HEK293 (cell line): ENCODE measurements around the gene ARNT2.
A peak's percentile ranks its signal among the peaks of the same experiment; 100 is the strongest.

ENCODE experiments used
- CTCF ChIA-PET: fragments of 350-600 bp; formaldehyde crosslinking; extraction: SDS; loops from one replicate; lab custom pipeline; 2021; ENCODE audit warnings: antibody characterized with exemption; lab: Yijun Ruan, JAX
- POLR2A ChIA-PET: fragments of 300-600 bp; formaldehyde crosslinking; extraction: SDS; loops from one replicate; lab custom pipeline; 2020; ENCODE audit warnings: antibody characterized with exemption, inconsistent platforms; lab: Yijun Ruan, JAX
- H3K27ac ChIP-seq: fragments of 200-500 bp; sonication (Bioruptor generic); 2 replicates; pipeline ENCODE4 v1.5.1; 2014; ENCODE audit warnings: low read depth, low read length, control low read depth, inconsistent platforms; ENCODE audit errors: extremely low read depth
- H3K36me3 ChIP-seq, 2 experiments: fragments of 200-500 bp in 1 of 2; sonication (Bioruptor generic) in 1 of 2; 1 replicate in 1 of 2; 2 replicates in 1 of 2; pipeline ENCODE4 v1.5.1; 2014 to 2017; ENCODE audit warnings: inconsistent platforms in 2 of 2, low read length in 2 of 2; ENCODE audit not compliant: control insufficient read depth in 2 of 2, insufficient read depth in 1 of 2
- H3K4me1 ChIP-seq: fragments of 200-500 bp; sonication (Bioruptor generic); 2 replicates; pipeline ENCODE4 v1.5.1; 2014; ENCODE audit warnings: mild to moderate bottlenecking, low read length, inconsistent platforms; ENCODE audit not compliant: control insufficient read depth, insufficient read depth
- H3K4me3 ChIP-seq: 2 replicates; pipeline ENCODE4 v1.5.1; 2011; ENCODE audit warnings: low read depth, mild to moderate bottlenecking, control low read depth, low read length, moderate library complexity
- H3K9me3 ChIP-seq: fragments of 200-500 bp; sonication (Bioruptor generic); 2 replicates; pipeline ENCODE4 v1.5.1; 2014; ENCODE audit warnings: low read depth, low read length, inconsistent platforms; ENCODE audit not compliant: control insufficient read depth, insufficient read depth
- GLI4 ChIP-seq: fragments of 450-650 bp; formaldehyde crosslinking; IDR thresholded peaks from 2 replicates; pipeline ENCODE4 v1.5.1; 2016; ENCODE audit warnings: missing biosample characterization, missing genetic modification characterization
- GLIS1 ChIP-seq: fragments of 450-650 bp; formaldehyde crosslinking; IDR thresholded peaks from 2 replicates; pipeline ENCODE4 v1.5.1; 2016; ENCODE audit warnings: missing biosample characterization, missing genetic modification characterization
- ZBTB21 ChIP-seq: fragments of 450-650 bp; formaldehyde crosslinking; IDR thresholded peaks from 2 replicates; pipeline ENCODE4 v1.5.1; 2017; ENCODE audit warnings: missing biosample characterization, missing genetic modification characterization
- ZFP37 ChIP-seq: fragments of 450-650 bp; formaldehyde crosslinking; IDR thresholded peaks from 2 replicates; pipeline ENCODE4 v1.5.1; 2016; ENCODE audit warnings: missing biosample characterization, missing genetic modification characterization
- ZIC2 ChIP-seq: fragments of 450-650 bp; formaldehyde crosslinking; IDR thresholded peaks from 2 replicates; pipeline ENCODE4 v1.5.1; 2016; ENCODE audit warnings: missing biosample characterization, missing genetic modification characterization
- ZNF114 ChIP-seq: fragments of 450-650 bp; formaldehyde crosslinking; IDR thresholded peaks from 2 replicates; pipeline ENCODE4 v1.5.0; 2017; ENCODE audit warnings: missing biosample characterization, missing genetic modification characterization
- ZNF146 ChIP-seq: fragments of 450-650 bp; formaldehyde crosslinking; IDR thresholded peaks from 2 replicates; pipeline ENCODE4 v1.5.1; 2016; ENCODE audit warnings: missing biosample characterization, missing genetic modification characterization
- ZNF148 ChIP-seq: fragments of 450-650 bp; formaldehyde crosslinking; IDR thresholded peaks from 2 replicates; pipeline ENCODE4 v1.5.0; 2017; ENCODE audit warnings: missing biosample characterization, missing genetic modification characterization, borderline replicate concordance
- ZNF155 ChIP-seq: fragments of 450-650 bp; formaldehyde crosslinking; IDR thresholded peaks from 2 replicates; pipeline ENCODE4 v1.5.1; 2016; ENCODE audit warnings: missing biosample characterization, missing genetic modification characterization
- ZNF211 ChIP-seq: fragments of 450-650 bp; formaldehyde crosslinking; IDR thresholded peaks from 2 replicates; pipeline ENCODE4 v1.5.1; 2016; ENCODE audit warnings: low read depth, missing biosample characterization, missing genetic modification characterization
- ZNF324 ChIP-seq: fragments of 450-650 bp; formaldehyde crosslinking; IDR thresholded peaks from 2 replicates; pipeline ENCODE4 v1.5.1; 2016; ENCODE audit warnings: missing biosample characterization, missing genetic modification characterization
- ZNF398 ChIP-seq: fragments of 450-650 bp; formaldehyde crosslinking; IDR thresholded peaks from 2 replicates; pipeline ENCODE4 v1.5.1; 2017; ENCODE audit warnings: missing biosample characterization, missing genetic modification characterization
- ZNF521 ChIP-seq: fragments of 450-650 bp; formaldehyde crosslinking; IDR thresholded peaks from 2 replicates; pipeline ENCODE4 v1.5.1; 2017; ENCODE audit warnings: missing biosample characterization, mild to moderate bottlenecking, missing genetic modification characterization
- ZNF529 ChIP-seq: fragments of 450-650 bp; formaldehyde crosslinking; IDR thresholded peaks from 2 replicates; pipeline ENCODE4 v1.5.1; 2017; ENCODE audit warnings: missing genetic modification characterization, missing biosample characterization; ENCODE audit not compliant: insufficient replicate concordance
- ZSCAN4 ChIP-seq: fragments of 450-650 bp; formaldehyde crosslinking; IDR thresholded peaks from 2 replicates; pipeline ENCODE4 v1.5.1; 2017; ENCODE audit warnings: missing biosample characterization, missing genetic modification characterization
- TF ChIP-seq, protein P1 (sequence below): fragments of 450-650 bp; formaldehyde crosslinking; IDR thresholded peaks from 2 replicates; pipeline ENCODE4 v1.5.1; 2016; ENCODE audit warnings: missing biosample characterization, missing genetic modification characterization
- TF ChIP-seq, protein P2 (sequence below): fragments of 450-650 bp; formaldehyde crosslinking; IDR thresholded peaks from 2 replicates; pipeline ENCODE4 v1.5.1; 2017; ENCODE audit warnings: missing biosample characterization, missing genetic modification characterization

ARNT2 gene

DNA sequence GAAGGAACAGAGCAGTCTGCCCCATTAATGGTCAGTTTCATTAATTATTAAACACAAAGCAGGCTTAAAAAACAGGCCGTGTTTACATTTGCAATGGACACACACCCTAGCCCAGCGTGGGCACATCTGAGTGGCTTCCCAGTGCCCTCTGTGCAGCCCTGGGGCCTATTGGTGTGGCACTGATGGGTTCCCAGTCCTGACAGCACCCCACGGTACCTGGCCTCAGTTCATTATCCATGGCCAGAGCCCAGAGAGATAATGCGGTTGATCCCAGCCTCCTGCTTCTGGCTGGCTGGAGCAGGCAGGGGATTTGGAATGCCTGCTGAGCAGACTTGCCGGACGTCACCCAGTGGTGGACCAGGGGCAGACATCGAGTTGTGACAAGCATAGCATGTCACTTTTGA is 180.4 kb downstream of the ARNT2 start (continued):
- TF ChIP-seq ZNF211 (tag by site-specific recombination) (no peak), ZNF146 (tag by site-specific recombination) (no peak), ZSCAN4 (tag by site-specific recombination) (no peak)
- TF ChIP-seq, protein P1, sequence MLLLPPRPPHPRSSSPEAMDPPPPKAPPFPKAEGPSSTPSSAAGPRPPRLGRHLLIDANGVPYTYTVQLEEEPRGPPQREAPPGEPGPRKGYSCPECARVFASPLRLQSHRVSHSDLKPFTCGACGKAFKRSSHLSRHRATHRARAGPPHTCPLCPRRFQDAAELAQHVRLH, result no peak

- ChIA-PET POLR2A (no interaction called here), CTCF (no interaction called here)
- no peaks in the 10 kb centered on the region for H3K9me3 ChIP-seq
- no peak overlapping the region for H3K27ac ChIP-seq
- no peaks in the 10 kb centered on the region for H3K4me1 ChIP-seq
- H3K36me3 ChIP-seq, result no peaks in the 10 kb centered on the region
- TF ChIP-seq ZFP37 (tag by site-specific recombination) (no peak), ZNF398 (tag by site-specific recombination) (no peak), GLI4 (tag by site-specific recombination) (no peak)
- no peak overlapping the region for H3K4me3 ChIP-seq
Observed at GRCh38 chr15:80584973-80585525, 180.9 kb downstream of the ARNT2 start.

GRCh38 chr15:80585544-80586018 is 181.4 kb downstream of the ARNT2 start:
- ChIA-PET POLR2A (no interaction called here), CTCF (interaction anchor here (0.6 kb wide), 1 partner anchor 73 kb away, joined by 3 read pairs; no protein-coding TSS in a partner anchor)
- Histone ChIP-seq H3K4me3 (no peak overlapping the region), H3K27ac (no peak overlapping the region), H3K9me3 (no peaks in the 10 kb centered on the region), H3K4me1 (no peaks in the 10 kb centered on the region), H3K36me3 (no peaks in the 10 kb centered on the region)
- TF ChIP-seq ZNF529 (tag by site-specific recombination) (no peak), ZIC2 (peak; percentile 47), GLIS1 (tag by site-specific recombination) (0 out of 2 replicates have a peak, but pooled peaks have one; percentile 52)

GRCh38 chr15:80586161-80586560 is 182.0 kb downstream of the ARNT2 start:
- Histone ChIP-seq H3K4me3 (no peak overlapping the region), H3K36me3 (no peaks in the 10 kb centered on the region), H3K4me1 (no peaks in the 10 kb centered on the region), H3K9me3 (no peaks in the 10 kb centered on the region), H3K27ac (no peak overlapping the region)
- POLR2A ChIA-PET, result no interaction called here
- CTCF ChIA-PET, result interaction anchor here (0.6 to 1.6 kb wide), 3 partner anchors 11 to 73 kb away, joined by 3 to 6 read pairs (median 4); no protein-coding TSS in a partner anchor
- TF ChIP-seq ZNF155 (tag by site-specific recombination) (no peak), ZNF114 (tag by site-specific recombination) (no peak)

GRCh38 chr15:80587007-80587406 is 182.8 kb downstream of the ARNT2 start:
- H3K4me3 ChIP-seq, result no peak overlapping the region
- ChIA-PET CTCF (interaction anchor here (0.6 to 1.6 kb wide), 7 partner anchors 10 to 268 kb away, joined by 3 to 6 read pairs (median 4); partner anchors contain the start of gene CEMIP), POLR2A (no interaction called here)
- H3K36me3 ChIP-seq, result no peaks in the 10 kb centered on the region
- no peaks in the 10 kb centered on the region for H3K4me1 ChIP-seq
- H3K27ac ChIP-seq, result no peak overlapping the region
- no peaks in the 10 kb centered on the region for H3K9me3 ChIP-seq
- TF ChIP-seq ZNF324 (tag by site-specific recombination) (no peak), ZBTB21 (tag by site-specific recombination) (no peak), ZNF521 (tag by site-specific recombination) (no peak), ZNF148 (no peak), ZSCAN4 (tag by site-specific recombination) (no peak)
- TF ChIP-seq, protein P2, sequence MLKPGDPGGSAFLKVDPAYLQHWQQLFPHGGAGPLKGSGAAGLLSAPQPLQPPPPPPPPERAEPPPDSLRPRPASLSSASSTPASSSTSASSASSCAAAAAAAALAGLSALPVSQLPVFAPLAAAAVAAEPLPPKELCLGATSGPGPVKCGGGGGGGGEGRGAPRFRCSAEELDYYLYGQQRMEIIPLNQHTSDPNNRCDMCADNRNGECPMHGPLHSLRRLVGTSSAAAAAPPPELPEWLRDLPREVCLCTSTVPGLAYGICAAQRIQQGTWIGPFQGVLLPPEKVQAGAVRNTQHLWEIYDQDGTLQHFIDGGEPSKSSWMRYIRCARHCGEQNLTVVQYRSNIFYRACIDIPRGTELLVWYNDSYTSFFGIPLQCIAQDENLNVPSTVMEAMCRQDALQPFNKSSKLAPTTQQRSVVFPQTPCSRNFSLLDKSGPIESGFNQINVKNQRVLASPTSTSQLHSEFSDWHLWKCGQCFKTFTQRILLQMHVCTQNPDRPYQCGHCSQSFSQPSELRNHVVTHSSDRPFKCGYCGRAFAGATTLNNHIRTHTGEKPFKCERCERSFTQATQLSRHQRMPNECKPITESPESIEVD (tag by site-specific recombination), result no peak
